NCI-H82 treated with DMSO at 0.1 percent for 48 hours (cell line): ENCODE measurements around the gene ADGRF4.

ENCODE experiments used
- DNase-seq: peaks from one replicate; lab custom pipeline; 2025; ENCODE audit not compliant: unreplicated experiment; lab: John Stamatoyannopoulos, UW

Gene ADGRF4, protein sequence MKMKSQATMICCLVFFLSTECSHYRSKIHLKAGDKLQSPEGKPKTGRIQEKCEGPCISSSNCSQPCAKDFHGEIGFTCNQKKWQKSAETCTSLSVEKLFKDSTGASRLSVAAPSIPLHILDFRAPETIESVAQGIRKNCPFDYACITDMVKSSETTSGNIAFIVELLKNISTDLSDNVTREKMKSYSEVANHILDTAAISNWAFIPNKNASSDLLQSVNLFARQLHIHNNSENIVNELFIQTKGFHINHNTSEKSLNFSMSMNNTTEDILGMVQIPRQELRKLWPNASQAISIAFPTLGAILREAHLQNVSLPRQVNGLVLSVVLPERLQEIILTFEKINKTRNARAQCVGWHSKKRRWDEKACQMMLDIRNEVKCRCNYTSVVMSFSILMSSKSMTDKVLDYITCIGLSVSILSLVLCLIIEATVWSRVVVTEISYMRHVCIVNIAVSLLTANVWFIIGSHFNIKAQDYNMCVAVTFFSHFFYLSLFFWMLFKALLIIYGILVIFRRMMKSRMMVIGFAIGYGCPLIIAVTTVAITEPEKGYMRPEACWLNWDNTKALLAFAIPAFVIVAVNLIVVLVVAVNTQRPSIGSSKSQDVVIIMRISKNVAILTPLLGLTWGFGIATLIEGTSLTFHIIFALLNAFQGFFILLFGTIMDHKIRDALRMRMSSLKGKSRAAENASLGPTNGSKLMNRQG

DNA sequence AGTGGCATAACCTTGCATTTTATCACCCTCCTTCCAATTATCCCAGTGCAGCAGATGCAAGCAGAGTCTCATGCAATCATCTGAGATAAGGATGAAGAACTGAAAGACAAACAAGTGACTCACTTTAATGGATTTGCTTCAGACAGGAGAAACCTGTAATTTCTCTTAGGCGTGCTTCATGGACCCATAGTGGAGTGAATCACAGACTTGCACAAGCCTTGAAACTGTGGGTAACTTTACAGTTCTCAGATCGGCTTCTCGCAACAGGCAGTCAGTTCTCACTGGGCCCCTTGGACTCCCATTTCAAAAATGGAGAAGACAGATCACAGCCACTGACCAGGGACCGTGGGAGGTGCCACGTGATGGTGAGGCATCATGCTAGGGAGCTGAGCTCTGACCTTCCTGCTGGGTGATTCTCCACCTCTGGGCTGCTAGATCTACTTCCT, at the start of gene ADGRF4:
ADGRF4 (plus strand) TSS at position 239 of the 446 bp plus-strand sequence. CDS start 8,666 bp downstream, outside the sequence.
- no peak for DNase-seq

DNA sequence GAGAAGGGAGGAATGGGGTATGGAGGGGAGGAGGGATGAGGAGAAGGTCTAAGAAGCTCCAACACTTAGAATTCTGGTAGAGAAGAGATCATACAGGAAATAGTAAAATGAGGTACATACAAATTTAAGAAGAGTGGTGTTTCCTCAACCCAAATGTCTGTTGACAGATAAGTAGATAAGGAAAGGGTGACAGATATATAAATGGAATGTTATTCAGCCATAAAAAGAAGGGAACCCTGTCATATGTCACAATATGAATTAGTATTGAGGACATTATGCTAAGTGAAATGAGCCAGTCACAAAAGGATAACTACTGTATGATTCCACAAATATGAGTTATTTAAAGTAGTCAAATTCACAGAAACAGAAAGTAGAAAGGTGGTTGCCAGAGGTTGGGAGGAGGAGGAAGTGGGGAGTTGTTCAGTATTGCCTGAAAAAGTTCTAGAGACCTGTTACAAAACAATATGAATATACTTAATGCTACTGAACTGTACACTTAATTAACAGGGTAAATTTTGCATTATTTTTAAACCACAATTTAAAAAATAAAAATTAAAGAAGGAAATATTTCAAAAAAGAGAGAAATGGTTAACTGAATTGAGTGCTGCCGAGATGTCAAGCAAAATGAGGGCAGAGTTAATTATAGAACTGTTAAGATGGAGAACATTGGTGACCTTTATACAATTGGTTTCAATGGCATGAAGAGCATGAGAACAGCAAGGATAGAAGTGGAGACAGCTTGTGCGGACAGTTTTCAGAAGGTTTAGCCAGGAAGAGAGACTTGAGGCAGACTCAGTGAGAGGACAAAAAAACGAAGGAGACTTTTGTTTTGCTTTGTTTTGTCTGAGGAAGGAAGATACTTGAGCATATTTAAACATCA, 47.6 kb upstream of the ADGRF4 start:
- no peak for DNase-seq

DNA sequence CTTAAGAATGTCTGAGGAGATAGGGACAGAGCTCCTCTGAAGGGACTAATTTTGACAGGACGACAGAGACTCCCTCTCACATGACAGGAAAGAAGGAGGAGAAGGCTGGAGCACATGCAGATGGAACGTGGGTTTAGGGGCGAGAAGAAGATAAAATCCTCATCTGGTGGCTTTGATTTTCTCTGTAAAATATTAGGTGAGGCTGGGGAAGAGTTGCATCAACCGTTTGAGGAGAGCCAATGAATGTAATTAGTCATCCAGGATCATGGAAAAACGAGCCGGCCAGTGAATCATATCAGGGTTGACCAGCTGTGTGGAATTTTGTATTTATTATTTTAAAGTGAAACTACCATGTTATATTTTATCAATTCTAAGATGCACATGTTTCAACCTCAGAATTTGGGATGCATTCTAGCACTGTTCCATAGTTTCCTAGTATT, 46.9 kb upstream of the ADGRF4 start:
- DNase-seq: no peak

DNA sequence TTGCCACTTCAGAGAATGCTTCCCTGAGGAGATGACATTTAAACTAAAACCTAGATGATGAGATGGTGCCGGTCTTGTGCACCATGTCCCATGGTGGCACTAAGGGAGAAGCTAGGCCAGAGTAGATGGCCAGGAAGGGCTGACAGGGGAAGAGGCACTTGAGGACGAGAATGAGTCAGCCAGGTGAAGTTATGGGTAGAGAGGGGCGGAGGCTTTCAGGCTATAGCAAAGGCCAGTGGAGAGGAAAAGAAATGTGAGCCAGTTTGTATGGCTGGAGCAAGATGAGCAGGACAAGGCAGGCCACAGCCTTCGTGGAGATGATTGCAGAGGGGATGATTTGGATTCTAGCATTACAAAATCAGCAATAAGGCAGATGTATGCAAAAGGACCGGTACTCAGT, 44.7 kb upstream of the ADGRF4 start:
- no peak for DNase-seq

DNA sequence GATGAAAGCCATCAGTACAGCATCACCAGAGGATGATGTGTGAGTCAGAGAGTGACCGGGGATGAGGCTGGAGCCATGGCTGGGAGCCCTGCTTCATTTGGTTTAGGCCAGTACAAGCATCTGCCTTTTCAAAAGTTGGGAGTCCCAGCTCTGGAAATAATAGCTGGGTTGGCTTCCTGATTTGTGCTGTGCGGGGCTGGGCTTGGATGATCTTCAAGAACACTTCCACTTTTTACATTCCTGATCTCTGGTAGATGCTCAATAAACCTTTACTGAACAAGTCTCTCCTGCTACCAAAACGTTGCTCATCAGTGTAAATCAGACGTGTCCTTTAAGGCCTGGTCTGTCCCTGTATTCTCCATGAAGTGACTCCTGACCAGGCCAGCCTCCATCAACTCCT, 44.1 kb upstream of the ADGRF4 start:
- no peak for DNase-seq

DNA sequence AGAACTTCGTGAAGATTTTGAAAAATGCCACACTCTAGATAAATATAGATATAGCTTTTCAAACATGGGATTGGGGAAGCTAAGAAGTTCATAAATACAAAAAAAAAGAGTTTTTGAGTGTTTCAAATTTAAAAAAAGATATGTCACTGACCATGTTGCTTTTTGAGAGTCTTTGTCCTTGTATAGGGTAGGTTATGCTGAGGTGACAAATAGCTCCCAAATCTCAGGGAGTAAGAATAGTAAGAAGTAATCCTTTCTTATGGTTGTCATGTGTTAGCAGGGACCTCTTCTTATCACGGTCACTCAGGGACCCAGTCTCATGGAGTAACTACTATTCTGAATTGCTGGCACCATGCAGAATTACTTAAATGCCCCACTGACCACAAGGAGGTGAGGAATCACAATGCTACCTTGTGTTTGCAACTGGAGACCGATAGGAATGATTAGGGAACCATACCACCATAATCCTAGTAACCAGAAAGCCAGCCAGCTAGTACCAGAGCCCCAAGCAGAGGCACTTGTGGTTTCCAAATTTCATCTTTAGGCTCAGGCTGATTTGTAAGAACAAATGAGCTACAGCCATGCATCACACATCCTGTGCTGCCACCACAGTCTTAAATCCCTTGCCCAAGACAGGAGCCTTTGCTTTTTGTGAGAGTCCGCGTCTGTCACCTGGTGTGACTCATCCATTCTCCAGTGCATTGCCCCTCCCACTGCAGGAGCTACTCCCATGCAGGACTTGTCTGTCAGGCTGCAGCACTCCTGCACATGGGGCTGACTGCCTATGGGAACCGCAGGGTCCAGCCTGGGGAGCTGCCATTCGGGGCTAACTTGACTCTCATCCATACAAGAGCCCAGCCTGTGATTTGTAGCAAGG, 42.4 kb upstream of the ADGRF4 start:
- DNase-seq: no peak

DNA sequence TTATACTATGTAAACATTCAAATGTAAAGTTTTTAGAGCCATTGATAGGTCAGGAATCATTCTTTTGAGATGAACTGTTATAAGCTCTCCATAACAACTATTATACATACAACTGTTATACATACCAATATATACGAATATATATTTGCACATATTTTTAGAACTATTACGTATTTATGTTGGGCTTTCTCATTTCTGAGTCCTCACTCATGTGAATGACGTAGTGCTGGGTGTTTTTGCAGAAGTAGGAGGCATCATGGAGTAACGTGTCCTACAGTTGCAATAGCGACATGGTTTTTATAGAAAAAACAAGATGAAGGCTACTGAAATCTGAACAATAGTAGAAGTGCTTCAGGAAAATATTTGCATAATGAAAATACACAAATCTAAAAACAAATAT, 36.4 kb upstream of the ADGRF4 start:
- DNase-seq: no peak

DNA sequence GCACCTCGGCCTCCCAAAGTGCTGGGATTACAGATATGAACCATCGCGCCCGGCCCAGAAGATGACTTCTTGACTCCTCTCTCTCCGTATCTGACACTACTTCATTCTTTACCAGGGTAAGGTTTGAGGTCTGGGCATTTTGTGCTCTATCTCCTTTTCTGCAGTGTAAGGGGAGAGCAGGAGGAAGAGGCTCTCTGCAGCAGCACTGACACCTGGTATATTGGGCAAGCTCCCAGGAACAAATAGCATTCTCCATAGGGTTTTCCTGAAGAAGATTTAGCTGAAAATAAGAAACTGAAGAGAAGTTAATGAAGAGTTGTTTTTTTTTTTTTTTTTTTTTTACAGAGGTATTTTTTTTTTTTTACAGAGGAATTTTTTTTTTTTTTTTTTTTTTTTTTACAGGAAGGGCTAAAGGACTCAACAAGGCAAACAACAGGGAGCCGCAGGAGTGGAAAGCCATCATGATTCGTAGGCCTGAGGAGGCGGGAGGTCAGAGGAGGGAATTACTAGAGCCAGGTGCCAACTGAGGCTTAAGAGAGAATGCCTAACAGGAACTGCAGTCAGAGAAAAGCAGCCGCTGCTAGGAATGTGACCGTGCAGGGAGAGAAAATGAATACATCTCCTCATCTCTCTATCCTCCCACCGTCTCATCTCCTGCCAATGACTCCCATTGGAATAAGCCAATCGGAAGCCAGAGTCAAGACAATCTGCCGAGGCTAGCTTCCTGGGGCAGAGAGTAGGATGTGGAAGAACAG, 34.7 kb upstream of the ADGRF4 start:
- DNase-seq: no peak

DNA sequence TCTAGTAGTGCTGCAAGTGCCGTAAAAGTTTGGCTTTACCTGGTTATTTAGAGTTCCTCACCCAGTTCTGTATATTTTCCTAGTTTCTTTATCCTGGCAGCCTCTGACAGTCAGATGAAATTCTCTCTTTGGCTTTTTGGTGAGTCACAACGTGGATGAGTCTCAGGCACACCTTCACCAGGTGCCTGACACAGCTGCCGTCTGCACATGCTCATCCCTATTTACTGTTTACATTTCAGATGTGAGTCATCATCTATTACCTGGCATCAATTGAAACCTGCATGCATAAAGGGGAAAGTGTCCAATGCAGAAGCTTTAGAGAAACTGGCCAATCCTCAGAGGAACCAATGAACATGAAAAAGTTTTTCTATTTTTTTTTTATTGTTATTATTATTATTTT, 33.3 kb upstream of the ADGRF4 start:
- no peak for DNase-seq

DNA sequence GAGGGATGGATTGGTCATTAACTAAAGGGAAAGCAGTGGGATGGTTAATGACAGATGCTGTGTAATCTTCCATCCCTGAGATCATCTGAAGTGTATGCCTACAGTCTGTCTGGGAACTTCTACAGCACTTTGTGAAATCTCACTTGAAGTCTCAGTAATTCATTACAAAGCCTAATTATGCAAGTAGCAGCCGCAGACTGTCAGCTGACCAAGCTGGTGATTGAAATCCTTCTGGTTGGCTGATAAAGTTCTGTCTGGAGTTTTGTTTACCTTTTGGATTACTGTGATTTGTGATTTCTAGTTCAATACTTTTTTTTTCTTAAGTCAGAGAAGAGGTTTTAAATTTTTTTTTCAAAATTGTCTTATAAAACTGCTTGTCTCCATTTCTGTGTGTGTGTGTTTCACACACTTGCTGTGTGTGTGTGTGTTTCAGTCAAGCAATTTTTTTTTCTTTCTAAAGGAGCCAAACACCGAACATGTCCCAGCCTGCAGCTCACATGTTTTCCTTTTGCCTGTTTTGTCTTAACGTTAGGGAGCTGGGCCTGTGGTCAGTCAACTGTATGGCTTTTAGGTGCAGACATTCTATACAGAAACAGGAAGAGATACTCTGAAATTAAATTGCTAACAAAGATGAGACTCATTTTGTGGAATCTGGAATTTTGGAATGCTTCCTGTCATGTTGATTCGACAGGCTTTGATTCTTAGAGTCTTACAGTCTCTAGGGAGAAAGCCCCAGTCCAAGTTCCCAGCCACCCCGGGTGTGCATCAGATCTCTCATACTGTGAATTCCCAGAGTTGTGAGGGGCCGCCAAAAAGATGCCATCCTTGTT, 28.5 kb upstream of the ADGRF4 start:
- peak; percentile 74 for DNase-seq

DNA sequence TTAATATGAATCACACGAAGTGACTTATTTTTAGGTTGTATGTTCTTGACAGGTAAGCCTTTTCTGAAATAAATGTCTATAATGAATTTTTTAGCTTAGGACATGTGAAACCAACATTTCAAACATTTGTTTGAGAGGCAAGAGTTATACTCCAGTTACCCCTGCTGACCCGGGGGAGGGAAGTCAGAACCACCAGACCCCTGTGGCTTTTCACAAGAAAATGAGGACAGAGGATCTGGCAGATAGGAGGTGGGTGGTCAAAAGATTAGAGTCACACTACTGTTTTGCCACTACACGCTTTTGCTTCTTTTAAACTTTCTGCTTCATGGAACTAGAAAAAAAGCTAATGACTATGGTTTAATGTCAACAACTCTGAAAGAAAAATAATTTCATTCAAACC, 27.5 kb upstream of the ADGRF4 start:
- DNase-seq: no peak

DNA sequence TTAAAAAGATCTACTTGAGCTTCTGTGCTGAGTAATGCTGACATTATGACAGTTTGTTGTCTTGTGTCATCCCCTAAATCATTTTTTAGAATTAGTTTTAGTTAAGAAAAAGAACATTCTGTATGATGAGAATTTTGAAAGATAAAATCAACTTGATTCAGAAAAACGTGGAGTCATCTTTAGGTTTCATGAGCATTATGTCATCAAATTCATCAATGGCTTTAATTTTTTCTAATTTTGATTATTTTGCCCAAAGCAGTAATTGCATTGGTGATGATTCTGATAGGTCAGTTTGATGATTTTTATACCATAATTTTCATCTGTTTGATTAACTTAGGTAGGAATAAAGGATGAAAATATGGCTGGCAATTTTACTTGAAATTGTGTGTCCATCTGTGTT, 26.6 kb upstream of the ADGRF4 start:
- DNase-seq: no peak

DNA sequence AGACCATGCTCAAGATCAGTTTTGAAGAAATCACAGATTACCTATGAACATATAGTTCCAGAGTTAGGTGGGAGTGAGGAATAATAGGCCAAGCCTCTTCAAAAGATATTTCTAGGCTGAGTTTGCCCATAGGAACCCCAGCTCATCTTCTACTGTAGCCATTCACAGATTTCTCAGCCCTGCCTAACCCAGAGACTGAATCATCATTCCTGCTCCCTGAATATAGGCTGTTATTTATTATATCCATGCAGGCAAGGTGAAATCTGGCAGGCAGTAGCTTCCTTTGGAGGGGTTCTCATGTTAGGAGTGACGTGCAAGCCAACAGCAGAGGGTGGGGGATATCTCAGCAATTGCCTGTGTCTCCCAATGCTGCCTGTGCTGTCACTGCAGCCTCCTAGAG, 25.6 kb upstream of the ADGRF4 start:
- DNase-seq: no peak

DNA sequence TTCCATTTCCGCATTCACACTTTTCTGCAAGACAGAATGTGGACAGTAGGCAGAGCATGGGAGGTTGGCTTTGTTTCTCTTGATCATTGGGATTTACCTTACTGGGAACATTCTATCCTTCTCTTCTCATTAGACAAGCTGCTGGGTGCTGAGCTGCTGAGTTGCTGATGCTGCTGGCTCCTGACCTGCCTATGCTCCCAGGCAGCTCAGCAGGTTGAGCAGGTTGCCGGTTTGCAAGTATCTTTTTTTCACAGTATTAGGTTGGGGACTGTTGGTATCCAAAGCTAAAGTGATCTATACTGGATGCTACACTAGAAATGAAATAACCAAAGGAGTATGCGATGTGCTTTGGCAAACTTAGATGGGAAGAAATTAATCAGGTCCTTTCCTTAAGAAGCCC, 23.7 kb upstream of the ADGRF4 start:
- DNase-seq: no peak

DNA sequence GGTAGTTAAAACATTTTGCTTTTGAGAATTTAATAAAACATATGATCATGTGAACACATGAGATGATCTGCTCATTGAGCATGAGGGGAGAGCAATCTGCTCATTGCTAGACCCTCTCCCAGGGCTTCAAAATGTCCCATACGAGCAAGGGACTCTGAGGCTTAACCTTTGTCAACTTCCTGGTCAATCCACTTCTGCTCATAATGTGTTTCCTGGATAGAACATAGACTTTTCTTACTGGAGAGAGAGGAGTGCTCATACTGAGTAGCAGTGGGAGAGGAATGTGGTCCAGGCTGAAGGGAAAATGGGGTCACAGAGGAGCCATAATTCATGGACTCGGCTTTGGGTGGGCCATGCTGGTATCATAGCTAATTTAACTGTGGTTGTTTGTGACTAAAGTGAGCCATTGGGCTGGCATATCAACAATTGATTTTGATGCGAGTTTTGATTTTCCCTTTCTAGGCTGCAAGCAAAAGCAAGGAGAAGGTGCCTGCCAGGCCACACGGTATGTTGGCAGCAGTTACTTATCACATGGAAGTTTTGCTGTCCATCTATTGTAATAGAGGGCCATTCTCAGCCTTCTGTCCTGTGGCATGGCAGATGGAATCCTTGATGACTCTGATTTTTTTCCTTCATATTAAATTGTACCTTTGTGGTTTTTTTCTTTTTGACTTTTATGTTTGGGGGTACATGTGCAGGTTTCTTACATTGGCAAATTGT, 20.8 kb upstream of the ADGRF4 start:
- no peak for DNase-seq

DNA sequence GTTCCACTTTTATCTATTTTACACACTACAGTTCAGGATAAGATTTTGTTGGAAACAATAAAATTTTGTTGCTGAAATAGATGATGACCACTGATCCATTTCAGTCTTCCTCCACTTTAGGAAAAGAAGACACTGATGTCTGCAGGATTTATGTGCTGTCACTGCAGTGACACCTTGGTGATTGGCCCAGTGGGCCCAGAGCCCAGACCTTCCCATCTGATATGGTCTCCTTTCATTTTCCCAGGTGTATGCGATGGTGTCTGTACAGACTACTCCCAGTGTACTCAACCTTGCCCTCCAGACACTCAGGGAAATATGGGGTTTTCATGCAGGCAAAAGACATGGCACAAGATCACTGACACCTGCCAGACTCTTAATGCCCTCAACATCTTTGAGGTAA, 19.6 kb upstream of the ADGRF4 start:
- no peak for DNase-seq

DNA sequence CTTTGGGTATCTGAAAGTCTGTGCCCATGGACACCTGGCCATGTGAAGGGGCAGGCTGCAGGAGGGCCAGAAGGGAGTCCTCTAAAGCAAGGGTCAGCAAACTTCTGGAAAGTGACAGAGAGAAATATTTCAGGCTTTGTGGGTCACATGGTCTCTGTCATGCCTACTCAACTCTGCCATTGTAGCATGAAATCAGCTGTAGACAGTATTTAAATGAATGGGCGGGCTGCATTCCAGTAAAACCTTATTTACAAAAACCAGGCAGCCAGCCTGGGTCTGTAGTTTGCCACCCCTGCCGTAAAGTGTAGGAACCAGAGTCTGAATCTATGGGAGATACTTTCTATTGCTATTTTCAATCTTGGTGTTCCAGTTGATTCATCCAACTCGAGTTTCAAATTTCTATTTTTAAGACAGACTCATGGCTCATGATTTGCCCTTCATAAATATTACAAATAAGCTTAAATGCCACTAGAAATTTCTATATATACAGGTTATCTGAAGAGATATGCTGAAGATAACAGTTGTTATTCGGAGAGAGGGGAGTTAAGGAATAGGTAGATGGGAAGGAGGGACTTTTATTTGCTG, 19.0 kb upstream of the ADGRF4 start:
- no peak for DNase-seq

DNA sequence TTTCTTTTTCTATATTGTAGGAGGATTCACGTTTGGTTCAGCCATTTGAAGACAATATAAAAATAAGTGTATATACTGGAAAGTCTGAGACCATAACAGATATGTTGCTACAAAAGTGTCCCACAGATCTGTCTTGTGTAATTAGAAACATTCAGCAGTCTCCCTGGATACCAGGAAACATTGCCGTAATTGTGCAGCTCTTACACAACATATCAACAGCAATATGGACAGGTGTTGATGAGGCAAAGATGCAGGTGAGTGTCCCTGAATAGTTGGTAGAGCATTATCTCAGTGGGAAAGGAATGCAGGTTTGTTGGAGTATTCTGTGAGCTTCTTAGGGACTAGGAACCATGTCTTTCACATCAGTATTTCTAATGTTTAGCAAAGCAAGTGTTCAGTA, 18.3 kb upstream of the ADGRF4 start:
- DNase-seq: no peak
